Astrocyte (in vitro differentiated cells and primary cell): ENCODE measurements around the gene PBX1. TPM values are rescaled to one million over a fixed set of nuclear protein-coding genes. Genes with fewer than 3 reads are reported as not detected.

Source experiments
- DNase-seq: peaks from one replicate; pipeline ENCODE4 v3.0.0-alpha.2; 2010; ENCODE audit warnings: low read depth
- FAIRE-seq: peaks from 2 replicates; lab custom pipeline; 2011; peaks lifted over from hg19 to GRCh38; lab: Jason Lieb, UNC
- H2AFZ ChIP-seq: 2 replicates; pipeline ENCODE4 v1.6.0; 2012; ENCODE audit warnings: low read depth, low read length, inconsistent platforms
- H3K27ac ChIP-seq: 2 replicates; pipeline ENCODE4 v1.5.1; 2011; ENCODE audit warnings: low read depth, low read length, inconsistent platforms
- H3K27me3 ChIP-seq: 2 replicates; pipeline ENCODE4 v1.6.0; 2011; ENCODE audit warnings: low read length, inconsistent platforms; ENCODE audit not compliant: insufficient read depth
- H3K36me3 ChIP-seq: 2 replicates; pipeline ENCODE4 v1.5.1; 2011; ENCODE audit warnings: low read length, inconsistent platforms; ENCODE audit not compliant: insufficient read depth
- H3K4me1 ChIP-seq: 2 replicates; pipeline ENCODE4 v1.5.1; 2011; ENCODE audit warnings: low read length, inconsistent platforms; ENCODE audit not compliant: insufficient read depth
- H3K4me2 ChIP-seq: 2 replicates; pipeline ENCODE4 v1.6.0; 2012; ENCODE audit warnings: low read length, inconsistent platforms
- H3K4me3 ChIP-seq: 2 replicates; pipeline ENCODE4 v1.5.1; 2011; ENCODE audit warnings: low read depth, mild to moderate bottlenecking, low read length, inconsistent platforms; ENCODE audit not compliant: insufficient read depth
- H3K79me2 ChIP-seq: 2 replicates; pipeline ENCODE4 v1.6.0; 2012; ENCODE audit warnings: mild to moderate bottlenecking, low read length, inconsistent platforms; ENCODE audit not compliant: insufficient read depth
- H3K9ac ChIP-seq: 2 replicates; pipeline ENCODE4 v1.6.0; 2012; ENCODE audit warnings: mild to moderate bottlenecking, low read length, inconsistent platforms
- H3K9me3 ChIP-seq: 2 replicates; pipeline ENCODE4 v1.5.1; 2012; ENCODE audit warnings: low read depth, mild to moderate bottlenecking, low read length, inconsistent platforms; ENCODE audit not compliant: insufficient read depth
- H4K20me1 ChIP-seq: 2 replicates; pipeline ENCODE4 v1.6.0; 2012; ENCODE audit warnings: low read length, inconsistent platforms; ENCODE audit not compliant: insufficient read depth
- H3K27ac Mint-ChIP-seq: one replicate; pipeline ENCODE4 v1.8.0; 2021; ENCODE audit warnings: mild to moderate bottlenecking, mixed read lengths; ENCODE audit not compliant: unreplicated experiment
- H3K27me3 Mint-ChIP-seq: one replicate; pipeline ENCODE4 v1.8.0; 2021; ENCODE audit warnings: low read depth, mixed read lengths; ENCODE audit not compliant: unreplicated experiment
- H3K36me3 Mint-ChIP-seq: one replicate; pipeline ENCODE4 v1.8.0; 2021; ENCODE audit warnings: low read depth, mixed read lengths; ENCODE audit not compliant: unreplicated experiment
- H3K4me1 Mint-ChIP-seq: one replicate; pipeline ENCODE4 v1.8.0; 2021; ENCODE audit warnings: low read depth, mixed read lengths; ENCODE audit not compliant: unreplicated experiment
- H3K4me3 Mint-ChIP-seq: one replicate; pipeline ENCODE4 v1.8.0; 2021; ENCODE audit warnings: mild to moderate bottlenecking, moderate library complexity, mixed read lengths; ENCODE audit not compliant: unreplicated experiment
- H3K9me3 Mint-ChIP-seq: one replicate; pipeline ENCODE4 v1.8.0; 2021; ENCODE audit warnings: mild to moderate bottlenecking, mixed read lengths; ENCODE audit not compliant: unreplicated experiment
- EZH2 ChIP-seq: IDR thresholded peaks from 2 replicates; pipeline ENCODE4 v1.6.1; 2012; ENCODE audit warnings: mild to moderate bottlenecking, low read length, inconsistent platforms; ENCODE audit not compliant: insufficient read depth
- total RNA-seq: library from RNA; stranded (reverse); gene quantifications from 2 replicates; pipeline ENCODE4 v1.2.1, GENCODE V29; 2021
- TF ChIP-seq, protein P1 (sequence below): IDR thresholded peaks from 2 replicates; pipeline ENCODE4 v1.5.1; 2011; ENCODE audit warnings: low read depth, mild to moderate bottlenecking, inconsistent platforms, low read length, moderate library complexity; ENCODE audit not compliant: insufficient read depth

Gene PBX1
- total RNA-seq, 1 donor from 2014 or later = 37.2 TPM

DNA sequence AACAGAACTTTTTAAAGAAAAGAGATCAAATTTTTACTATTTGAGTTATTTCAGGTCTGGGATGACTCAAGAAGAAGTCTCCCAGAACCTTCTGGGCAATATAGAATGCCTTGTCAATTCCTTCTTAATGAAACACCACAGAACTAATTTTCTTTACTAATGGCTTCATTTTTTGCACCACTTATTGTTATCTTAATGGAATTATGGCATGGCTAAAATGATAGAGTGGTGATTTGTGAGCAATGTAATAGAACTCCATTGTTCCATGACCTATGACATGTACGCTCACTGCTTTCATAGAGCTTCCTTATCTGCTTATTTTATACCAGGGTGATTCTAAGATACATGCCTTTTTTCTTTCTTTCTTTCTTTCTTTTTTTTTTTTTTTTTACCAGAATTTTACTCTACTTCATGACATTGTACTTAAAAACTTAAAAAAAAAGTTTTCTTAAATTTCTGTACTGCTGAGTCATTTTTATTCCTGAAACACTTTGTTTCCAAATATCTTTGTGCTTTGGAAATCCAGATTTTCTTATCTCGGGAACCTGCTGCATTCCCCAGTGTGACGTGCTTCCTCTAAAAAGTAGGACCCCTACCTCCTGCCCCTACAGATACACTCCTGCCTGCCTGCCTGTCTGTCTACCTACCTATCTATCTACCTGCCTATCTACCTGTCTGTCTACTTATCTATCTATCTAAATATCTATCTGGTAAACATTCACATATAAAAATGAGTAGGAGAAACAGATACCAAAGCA is 284.9 kb downstream of the PBX1 start:
- Histone ChIP-seq H3K27ac (no peak overlapping the region), H3K27me3 (no peaks in the 10 kb centered on the region), H3K79me2 (no peaks in the 10 kb centered on the region), H3K36me3 (no peaks in the 10 kb centered on the region), H4K20me1 (no peaks in the 10 kb centered on the region), H3K9ac (no peak overlapping the region), H3K4me1 (no peaks in the 10 kb centered on the region), H3K4me2 (no peak overlapping the region), H2AFZ (no peak overlapping the region), H3K9me3 (no peaks in the 10 kb centered on the region), H3K4me3 (no peak overlapping the region)
- Mint-ChIP-seq H3K36me3 (peaks cover 12% of the 10 kb centered on the region), H3K27ac (no peak overlapping the region), H3K27me3 (no peaks in the 10 kb centered on the region), H3K4me3 (no peak overlapping the region), H3K4me1 (peaks cover 5% of the 10 kb centered on the region), H3K9me3 (no peaks in the 10 kb centered on the region)
- FAIRE-seq (no peak), DNase-seq (peak; percentile 37)
- TF ChIP-seq EZH2 = no peak
- TF ChIP-seq, protein P1, sequence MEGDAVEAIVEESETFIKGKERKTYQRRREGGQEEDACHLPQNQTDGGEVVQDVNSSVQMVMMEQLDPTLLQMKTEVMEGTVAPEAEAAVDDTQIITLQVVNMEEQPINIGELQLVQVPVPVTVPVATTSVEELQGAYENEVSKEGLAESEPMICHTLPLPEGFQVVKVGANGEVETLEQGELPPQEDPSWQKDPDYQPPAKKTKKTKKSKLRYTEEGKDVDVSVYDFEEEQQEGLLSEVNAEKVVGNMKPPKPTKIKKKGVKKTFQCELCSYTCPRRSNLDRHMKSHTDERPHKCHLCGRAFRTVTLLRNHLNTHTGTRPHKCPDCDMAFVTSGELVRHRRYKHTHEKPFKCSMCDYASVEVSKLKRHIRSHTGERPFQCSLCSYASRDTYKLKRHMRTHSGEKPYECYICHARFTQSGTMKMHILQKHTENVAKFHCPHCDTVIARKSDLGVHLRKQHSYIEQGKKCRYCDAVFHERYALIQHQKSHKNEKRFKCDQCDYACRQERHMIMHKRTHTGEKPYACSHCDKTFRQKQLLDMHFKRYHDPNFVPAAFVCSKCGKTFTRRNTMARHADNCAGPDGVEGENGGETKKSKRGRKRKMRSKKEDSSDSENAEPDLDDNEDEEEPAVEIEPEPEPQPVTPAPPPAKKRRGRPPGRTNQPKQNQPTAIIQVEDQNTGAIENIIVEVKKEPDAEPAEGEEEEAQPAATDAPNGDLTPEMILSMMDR = no peak

DNA sequence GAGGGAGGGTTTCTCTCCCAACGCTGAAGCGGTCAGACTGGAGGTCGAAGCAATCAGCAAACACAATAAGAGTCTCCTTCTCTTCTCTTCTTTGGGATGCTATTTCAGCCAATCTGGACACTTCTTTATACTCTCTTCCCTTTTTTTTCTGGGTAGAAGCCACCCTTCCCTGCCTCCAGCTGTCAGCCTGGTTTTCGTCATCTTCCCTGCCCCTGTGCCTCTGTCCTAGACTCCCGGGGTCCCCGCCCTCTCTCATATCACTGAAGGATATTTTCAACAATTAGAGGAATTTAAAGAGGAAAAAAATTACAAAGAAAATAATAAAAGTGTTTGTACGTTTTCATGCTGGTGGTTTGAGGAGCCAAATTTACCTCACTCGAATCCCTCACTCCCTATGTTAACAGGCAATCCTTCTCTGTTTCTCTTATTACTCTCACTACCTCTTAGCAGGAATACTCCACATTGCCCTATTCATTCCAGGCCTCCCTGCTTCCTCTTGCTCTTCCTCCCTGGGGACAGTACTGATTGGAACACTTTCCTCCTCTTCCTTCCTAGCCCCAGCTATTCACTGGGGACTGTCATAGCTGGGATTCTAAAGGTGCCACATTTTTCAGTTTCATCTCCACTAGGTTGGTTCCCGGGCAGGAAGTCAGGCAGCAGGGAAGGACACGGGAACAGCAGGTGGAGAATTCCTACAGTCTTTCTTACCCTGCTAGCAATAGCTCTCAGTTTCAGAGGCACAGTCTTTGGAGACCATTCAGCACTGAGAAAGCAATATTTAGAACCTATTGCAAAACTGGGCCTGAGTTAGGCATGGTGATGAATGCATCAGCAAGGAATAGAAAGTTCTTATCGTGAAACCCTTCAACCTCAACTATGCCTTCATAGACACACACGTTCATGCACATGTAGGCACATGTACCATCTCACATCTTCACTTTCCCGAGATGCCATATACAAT is 288.0 kb downstream of the PBX1 start:
- Mint-ChIP-seq H3K9me3 (no peaks in the 10 kb centered on the region), H3K27ac (no peak overlapping the region), H3K4me3 (no peak overlapping the region), H3K4me1 (peaks cover 5% of the 10 kb centered on the region), H3K27me3 (no peaks in the 10 kb centered on the region), H3K36me3 (peaks cover 8% of the 10 kb centered on the region)
- no peak overlapping the region for H3K4me2 ChIP-seq
- no peaks in the 10 kb centered on the region for H3K36me3 ChIP-seq
- DNase-seq (no peak), FAIRE-seq (no peak)
- no peak overlapping the region for H3K4me3 ChIP-seq
- H3K79me2 ChIP-seq = no peaks in the 10 kb centered on the region
- no peaks in the 10 kb centered on the region for H4K20me1 ChIP-seq
- no peak for TF ChIP-seq EZH2
- TF ChIP-seq, protein P1 = no peak
- H3K9me3 ChIP-seq = no peaks in the 10 kb centered on the region
- no peak overlapping the region for H3K27ac ChIP-seq
- H3K27me3 ChIP-seq = no peaks in the 10 kb centered on the region
- H2AFZ ChIP-seq = no peak overlapping the region
- H3K4me1 ChIP-seq = no peaks in the 10 kb centered on the region
- H3K9ac ChIP-seq = no peak overlapping the region
